ENCODE measurements around the gene RBMS1. TPM values are rescaled to one million over a fixed set of nuclear protein-coding genes. Genes with fewer than 3 reads are reported as not detected.

Gene RBMS1
- total RNA-seq, 1 experiment from 2014 or later, result 77.5 TPM

- H3K4ac ChIP-seq (ENCODE audit: low read depth, low read length), result no peak overlapping the region
- H3K27ac Mint-ChIP-seq, result no peak overlapping the region
- H3K27ac ChIP-seq (ENCODE audit: insufficient read length, low read depth, low read length), result no peak overlapping the region
- no peak overlapping the region for H3K14ac ChIP-seq (ENCODE audit: insufficient read depth, low read length)
- H4K91ac ChIP-seq (ENCODE audit: insufficient read length, low read depth, low read length), result no peak overlapping the region
- H3K36me3 Mint-ChIP-seq (ENCODE audit: insufficient read depth in 1 of 3, low read depth in 3 of 3), result peaks cover 8 to 22% (median 16%) of the 10 kb centered on the region in 3 experiments
- no peak overlapping the region for H3K4me3 Mint-ChIP-seq
- H3K27me3 Mint-ChIP-seq (ENCODE audit: low read depth), result no peaks in the 10 kb centered on the region
- H3K27me3 ChIP-seq (ENCODE audit: insufficient read depth, low read length), result no peaks in the 10 kb centered on the region
- peaks cover 8 to 12% of the 10 kb centered on the region in 2 experiments for H3K9me3 Mint-ChIP-seq
- H3K9ac ChIP-seq (ENCODE audit: extremely low read depth, insufficient read length, low read length), result no peak overlapping the region
- peaks cover 6 to 11% of the 10 kb centered on the region in 2 experiments; a peak in 2 of 4 replicates for H3K4me1 Mint-ChIP-seq
- H3K79me2 ChIP-seq (ENCODE audit: insufficient read depth, low read length), result no peaks in the 10 kb centered on the region
- no peak overlapping the region for H2BK120ac ChIP-seq (ENCODE audit: low read depth, low read length, poor library complexity, severe bottlenecking)
- H4K5ac ChIP-seq (ENCODE audit: insufficient read length, low read depth, low read length), result no peak overlapping the region
- H2BK12ac ChIP-seq (ENCODE audit: insufficient read length, low read depth, low read length), result no peak overlapping the region
- H3K9me3 ChIP-seq (ENCODE audit: control insufficient read depth, low read depth, low read length), result peaks cover 6% of the 10 kb centered on the region
- no peak overlapping the region for H2AK5ac ChIP-seq (ENCODE audit: insufficient read length, low read length)
- no peaks in the 10 kb centered on the region for H3K79me1 ChIP-seq (ENCODE audit: insufficient read depth, low read depth, low read length, poor library complexity, severe bottlenecking)
- H2AFZ ChIP-seq (ENCODE audit: low read length), result no peak overlapping the region
- no peaks in the 10 kb centered on the region for H3K23me2 ChIP-seq (ENCODE audit: insufficient read length, low read depth, low read length, poor library complexity, severe bottlenecking)
- H3K4me1 ChIP-seq (ENCODE audit: insufficient read depth, low read length), result no peaks in the 10 kb centered on the region
- no peak overlapping the region for H3K4me2 ChIP-seq (ENCODE audit: insufficient read depth, insufficient read length, low read length)
- TF ChIP-seq, protein P1, sequence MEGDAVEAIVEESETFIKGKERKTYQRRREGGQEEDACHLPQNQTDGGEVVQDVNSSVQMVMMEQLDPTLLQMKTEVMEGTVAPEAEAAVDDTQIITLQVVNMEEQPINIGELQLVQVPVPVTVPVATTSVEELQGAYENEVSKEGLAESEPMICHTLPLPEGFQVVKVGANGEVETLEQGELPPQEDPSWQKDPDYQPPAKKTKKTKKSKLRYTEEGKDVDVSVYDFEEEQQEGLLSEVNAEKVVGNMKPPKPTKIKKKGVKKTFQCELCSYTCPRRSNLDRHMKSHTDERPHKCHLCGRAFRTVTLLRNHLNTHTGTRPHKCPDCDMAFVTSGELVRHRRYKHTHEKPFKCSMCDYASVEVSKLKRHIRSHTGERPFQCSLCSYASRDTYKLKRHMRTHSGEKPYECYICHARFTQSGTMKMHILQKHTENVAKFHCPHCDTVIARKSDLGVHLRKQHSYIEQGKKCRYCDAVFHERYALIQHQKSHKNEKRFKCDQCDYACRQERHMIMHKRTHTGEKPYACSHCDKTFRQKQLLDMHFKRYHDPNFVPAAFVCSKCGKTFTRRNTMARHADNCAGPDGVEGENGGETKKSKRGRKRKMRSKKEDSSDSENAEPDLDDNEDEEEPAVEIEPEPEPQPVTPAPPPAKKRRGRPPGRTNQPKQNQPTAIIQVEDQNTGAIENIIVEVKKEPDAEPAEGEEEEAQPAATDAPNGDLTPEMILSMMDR (conservative IDR thresholded peaks at IDR 0.05), result peak; percentile 50; the same call in 2 of the 3 replicates
- no peak overlapping the region for H4K8ac ChIP-seq (replicated peaks; ENCODE audit: insufficient read length, low read depth, low read length)
- H4K20me1 ChIP-seq (ENCODE audit: control insufficient read depth, insufficient read depth, insufficient read length), result no peaks in the 10 kb centered on the region
- no CpG with 5 or more reads among the region's 4 CpGs for WGBS (ENCODE audit: extremely low coverage, insufficient read length, low lambda C conversion rate)
- H3K23ac ChIP-seq (ENCODE audit: insufficient read length, low read depth, low read length), result no peak overlapping the region
- H3T11ph ChIP-seq (ENCODE audit: low read length), result no peak overlapping the region
- H3K56ac ChIP-seq (ENCODE audit: insufficient read length, low read depth, low read length), result no peak overlapping the region
- H2BK20ac ChIP-seq (ENCODE audit: low read depth, low read length, poor library complexity, severe bottlenecking), result no peak overlapping the region
- no peak overlapping the region for H3K18ac ChIP-seq (ENCODE audit: insufficient read length, low read depth, low read length)
- no peak overlapping the region for H2BK5ac ChIP-seq (ENCODE audit: insufficient read length, low read length)
- DNase-seq, result no peak
- no peak overlapping the region for H2BK15ac ChIP-seq (ENCODE audit: low read depth, low read length)
Observed at GRCh38 chr2:160432633-160433032, 61.0 kb downstream of the RBMS1 start.

Data from H9 (cell line).